ENCODE data around the gene MAPK8. TPM values are rescaled to one million over a fixed set of nuclear protein-coding genes. Genes with fewer than 3 reads are reported as not detected.

The MAPK8 gene
- total RNA-seq, 2 donors from 2014 or later, result 32.3 to 43.3 TPM

DNA sequence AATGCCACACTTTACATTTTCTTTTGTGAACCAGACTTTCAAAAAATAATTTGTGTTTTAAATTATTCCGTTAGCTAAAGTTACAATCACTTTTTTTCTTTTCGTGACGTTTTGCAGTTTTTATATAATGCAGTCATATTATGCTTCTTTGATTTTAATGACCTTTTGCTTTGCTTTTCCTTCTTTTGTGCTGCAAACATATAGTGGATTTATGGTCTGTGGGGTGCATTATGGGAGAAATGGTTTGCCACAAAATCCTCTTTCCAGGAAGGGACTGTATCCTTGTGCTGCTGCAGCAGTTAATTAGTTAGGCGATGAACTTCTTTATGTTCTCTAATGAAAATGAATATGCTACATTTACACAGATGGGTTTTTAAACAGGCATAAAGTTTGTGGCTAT is 117.4 kb downstream of the MAPK8 start:
- Histone ChIP-seq H3K36me3 (no peaks in the 10 kb centered on the region), H3K9me3 (no peaks in the 10 kb centered on the region), H3K9ac (ENCODE audit: low read depth in 2 of 2, low read length in 2 of 2) (no peak overlapping the region), H3K4me3 (no peak overlapping the region), H3K27ac (no peak overlapping the region), H3K27me3 (no peaks in the 10 kb centered on the region), H3K4me1 (no peaks in the 10 kb centered on the region)
- TF ChIP-seq CTCF (IDR thresholded peaks at IDR 0.05), result no peak
- DNase-seq, result no peak
- intact Hi-C loops (cut with DNase I), result no loop called here

- H3K4me3 ChIP-seq, result no peak overlapping the region
- H3K27me3 ChIP-seq, result no peaks in the 10 kb centered on the region
- no peak for DNase-seq
- H3K27ac ChIP-seq, result no peak overlapping the region
- no peaks in the 10 kb centered on the region for H3K9me3 ChIP-seq
- H3K36me3 ChIP-seq, result no peaks in the 10 kb centered on the region
- H3K4me1 ChIP-seq, result no peaks in the 10 kb centered on the region
- no peak overlapping the region for H3K9ac ChIP-seq (ENCODE audit: low read depth in 2 of 2, low read length in 2 of 2)
- no peak for TF ChIP-seq CTCF (IDR thresholded peaks at IDR 0.05)
- intact Hi-C loops (cut with DNase I), result no loop called here
Observed at GRCh38 chr10:48428896-48429295, 122.4 kb downstream of the MAPK8 start.

GRCh38 chr10:48429309-48429708 is 122.8 kb downstream of the MAPK8 start:
- Histone ChIP-seq H3K27me3 (no peaks in the 10 kb centered on the region), H3K4me1 (no peaks in the 10 kb centered on the region), H3K9me3 (no peaks in the 10 kb centered on the region), H3K27ac (no peak overlapping the region), H3K4me3 (no peak overlapping the region), H3K36me3 (no peaks in the 10 kb centered on the region), H3K9ac (ENCODE audit: low read depth in 2 of 2, low read length in 2 of 2) (no peak overlapping the region)
- TF ChIP-seq CTCF (IDR thresholded peaks at IDR 0.05), result no peak
- DNase-seq, result no peak
- intact Hi-C loops (cut with DNase I), result no loop called here

GRCh38 chr10:48430402-48430993 is 124.0 kb downstream of the MAPK8 start:
- no peak overlapping the region for H3K9ac ChIP-seq (ENCODE audit: low read depth in 2 of 2, low read length in 2 of 2)
- intact Hi-C loops (cut with DNase I), result no loop called here
- H3K27ac ChIP-seq, result no peak overlapping the region
- H3K4me1 ChIP-seq, result no peaks in the 10 kb centered on the region
- H3K36me3 ChIP-seq, result no peaks in the 10 kb centered on the region
- no peak overlapping the region for H3K4me3 ChIP-seq
- no peak for TF ChIP-seq CTCF (IDR thresholded peaks at IDR 0.05)
- H3K9me3 ChIP-seq, result no peaks in the 10 kb centered on the region
- no peak for DNase-seq
- H3K27me3 ChIP-seq, result no peaks in the 10 kb centered on the region

- TF ChIP-seq CTCF (IDR thresholded peaks at IDR 0.05), result no peak
- Histone ChIP-seq H3K9me3 (no peaks in the 10 kb centered on the region), H3K9ac (ENCODE audit: low read depth in 2 of 2, low read length in 2 of 2) (no peak overlapping the region), H3K36me3 (no peaks in the 10 kb centered on the region), H3K4me3 (no peak overlapping the region), H3K4me1 (no peaks in the 10 kb centered on the region), H3K27ac (no peak overlapping the region), H3K27me3 (no peaks in the 10 kb centered on the region)
- DNase-seq, result no peak
- intact Hi-C loops (cut with DNase I), result no loop called here
Observed at GRCh38 chr10:48431871-48432270, 125.4 kb downstream of the MAPK8 start.
